Renal cortical epithelial cell (primary cell): ENCODE data around the gene OSBPL10. TPM values are rescaled to one million over a fixed set of nuclear protein-coding genes. Genes with fewer than 3 reads are reported as not detected.

Source experiments
- DNase-seq: peaks from one replicate; pipeline ENCODE4 v3.0.0-alpha.2; 2011; ENCODE audit warnings: low read depth
- total RNA-seq: library from RNA; depleted of rRNA; stranded (reverse); fragments of >200 nt; gene quantifications from 2 replicates; pipeline ENCODE4 v1.2.3, GENCODE V29; 2014

The OSBPL10 gene
- total RNA-seq, 1 donor from 2014 or later: 78.3 TPM

GRCh38 chr3:31621314-31621713 is 359.7 kb downstream of the OSBPL10 start:
- DNase-seq: no peak

- no peak for DNase-seq
These were observed 360.4 kb downstream of the OSBPL10 start for GRCh38 chr3:31620656-31621055.

- no peak for DNase-seq
These were observed 364.4 kb downstream of the OSBPL10 start for GRCh38 chr3:31616711-31617110.

DNA sequence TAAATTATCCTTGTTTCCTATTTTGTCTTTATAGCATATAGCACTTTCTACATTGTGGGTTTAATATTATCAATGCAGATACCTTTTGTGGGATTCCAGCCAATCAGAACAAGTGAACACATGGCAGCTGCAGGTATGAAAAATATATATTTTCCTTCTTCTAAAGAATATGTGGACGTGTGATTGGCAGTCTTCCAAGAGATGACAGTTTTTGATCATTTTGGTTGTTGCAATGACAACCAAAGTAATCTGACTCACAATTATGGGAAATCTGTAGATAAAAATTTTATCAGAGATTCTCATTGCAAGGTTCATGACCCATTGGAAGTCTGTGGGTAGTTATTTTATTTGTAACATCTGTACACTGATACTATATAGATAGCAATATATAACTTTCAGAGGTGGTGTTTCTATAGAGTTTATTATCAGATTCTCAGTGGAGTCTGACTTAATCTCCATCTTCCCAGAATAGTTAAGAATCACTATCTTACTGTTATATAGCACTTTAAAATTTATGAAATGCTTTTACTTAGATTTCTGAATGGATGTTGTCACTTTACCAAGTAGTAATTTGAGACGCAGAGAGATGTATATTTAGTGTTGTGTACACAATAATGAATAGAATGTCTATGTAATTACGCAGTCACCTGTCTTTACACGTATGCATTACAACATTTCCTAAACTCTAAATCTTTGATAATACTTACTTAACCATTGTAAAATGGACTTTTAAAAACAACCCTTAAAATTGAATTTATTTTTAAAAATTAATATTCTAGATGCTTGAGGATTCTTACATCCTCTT is 365.8 kb downstream of the OSBPL10 start:
- DNase-seq: no peak

DNA sequence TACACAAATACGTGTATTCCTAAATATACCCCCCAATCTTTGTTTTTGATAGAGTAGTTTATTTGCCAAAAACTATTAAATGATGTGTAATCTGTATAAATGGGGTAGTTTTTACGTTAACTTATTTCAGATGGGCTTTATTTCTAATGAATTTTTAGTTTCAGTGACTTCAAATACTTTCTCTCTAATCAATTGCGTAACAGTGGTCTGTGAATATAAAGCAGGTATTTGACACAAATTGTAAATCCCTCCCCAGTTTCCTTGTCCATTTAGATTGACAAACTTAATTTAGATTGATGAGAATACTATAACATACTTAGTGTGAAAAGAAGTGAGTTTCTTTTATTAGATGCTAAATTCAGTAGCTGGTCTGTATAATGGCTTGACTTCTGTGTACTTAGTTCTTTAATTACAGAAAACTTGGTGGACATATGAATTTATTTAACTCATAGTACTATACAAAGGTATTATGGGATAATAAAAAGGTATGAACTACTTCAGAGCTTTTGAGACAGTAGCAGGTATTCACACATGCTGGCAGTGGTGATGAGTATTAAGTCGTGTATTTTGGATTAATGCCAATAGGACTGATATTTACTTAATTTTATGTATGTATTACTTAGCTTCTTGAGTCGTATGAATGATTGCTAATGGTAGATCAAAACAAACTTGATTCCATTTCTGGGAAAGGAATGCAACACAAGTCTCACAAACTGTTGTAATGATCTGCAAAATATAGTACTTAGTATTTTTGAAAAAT is 366.7 kb downstream of the OSBPL10 start:
- no peak for DNase-seq

- DNase-seq: no peak
These were observed 367.4 kb downstream of the OSBPL10 start for GRCh38 chr3:31613654-31614053.

DNA sequence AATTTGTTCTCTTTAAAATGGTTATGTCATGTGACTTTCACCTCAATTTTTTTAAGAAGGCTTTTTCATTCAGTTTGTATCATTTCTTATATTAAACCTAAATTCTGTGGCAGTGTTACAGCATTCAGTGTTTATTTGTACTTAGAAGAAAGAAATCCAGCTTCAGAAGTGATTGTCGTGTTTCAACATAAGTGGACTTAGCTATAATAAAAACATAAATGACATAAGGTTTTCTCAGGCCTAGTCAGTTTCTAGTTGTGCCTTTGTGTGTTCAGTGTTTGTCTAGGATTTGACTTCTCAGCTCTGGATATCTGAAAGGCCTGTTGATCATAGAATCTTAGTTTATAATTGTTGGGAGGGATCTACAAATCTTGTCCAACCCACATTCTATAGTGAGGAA is 367.9 kb downstream of the OSBPL10 start:
- no peak for DNase-seq

Other genes with a start within 250 kb of the OSBPL10 start
- 3.3 and 8.6 TPM in 2 replicates for gene ZNF860, start 488 bp upstream of the OSBPL10 start, total RNA-seq
- 14.2 and 17.2 TPM in 2 replicates for gene GPD1L, start 125.4 kb upstream of the OSBPL10 start, total RNA-seq